Nephron progenitor cell (in vitro differentiated cells): ENCODE measurements around the gene GLRX2.

Experiments
- DNase-seq: peaks from one replicate; pipeline ENCODE4 v3.0.0; 2021
- H3K27ac Mint-ChIP-seq: 2 replicates; pipeline ENCODE4 v1.8.0; 2021; ENCODE audit warnings: mild to moderate bottlenecking, moderate library complexity, mixed read lengths
- H3K27me3 Mint-ChIP-seq: 2 replicates; pipeline ENCODE4 v1.8.0; 2021; ENCODE audit warnings: mild to moderate bottlenecking, low read depth, mixed read lengths; ENCODE audit not compliant: poor library complexity
- H3K36me3 Mint-ChIP-seq: 2 replicates; pipeline ENCODE4 v1.8.0; 2021; ENCODE audit warnings: low read depth, mixed read lengths
- H3K4me1 Mint-ChIP-seq: 2 replicates; pipeline ENCODE4 v1.8.0; 2021; ENCODE audit warnings: mixed read lengths
- H3K4me3 Mint-ChIP-seq: 2 replicates; pipeline ENCODE4 v1.8.0; 2021; ENCODE audit warnings: mild to moderate bottlenecking, moderate library complexity, mixed read lengths
- H3K9me3 Mint-ChIP-seq: 2 replicates; pipeline ENCODE4 v1.8.0; 2021; ENCODE audit warnings: mild to moderate bottlenecking, moderate library complexity, mixed read lengths
- CTCF ChIP-seq: fragments of 200-600 bp; sonication (generic); IDR thresholded peaks from 2 replicates; pipeline ENCODE4 v1.5.0; 2021; ENCODE audit warnings: antibody characterized with exemption

The GLRX2 gene

GRCh38 chr1:193141804-193142203 lies 36.6 kb upstream of the GLRX2 start:
- H3K27ac Mint-ChIP-seq: peak overlapping the region; percentile 40
- no peaks in the 10 kb centered on the region for H3K27me3 Mint-ChIP-seq
- H3K4me1 Mint-ChIP-seq: no peaks in the 10 kb centered on the region
- no peak for DNase-seq
- no peak overlapping the region for H3K4me3 Mint-ChIP-seq
- H3K9me3 Mint-ChIP-seq: no peaks in the 10 kb centered on the region
- peaks cover 64% of the 10 kb centered on the region for H3K36me3 Mint-ChIP-seq
- no peak for TF ChIP-seq CTCF

- H3K36me3 Mint-ChIP-seq: peaks cover 66% of the 10 kb centered on the region
- no peak for TF ChIP-seq CTCF
- no peaks in the 10 kb centered on the region for H3K4me1 Mint-ChIP-seq
- no peak overlapping the region for H3K4me3 Mint-ChIP-seq
- no peak for DNase-seq
- H3K27ac Mint-ChIP-seq: no peak overlapping the region
- no peaks in the 10 kb centered on the region for H3K27me3 Mint-ChIP-seq
- H3K9me3 Mint-ChIP-seq: no peaks in the 10 kb centered on the region
Observed at GRCh38 chr1:193140254-193140653, 35.0 kb upstream of the GLRX2 start.

- no peaks in the 10 kb centered on the region for H3K9me3 Mint-ChIP-seq
- peaks cover 7% of the 10 kb centered on the region for H3K4me1 Mint-ChIP-seq
- H3K27ac Mint-ChIP-seq: peak overlapping the region; percentile 3
- no peak overlapping the region for H3K4me3 Mint-ChIP-seq
- no peaks in the 10 kb centered on the region for H3K27me3 Mint-ChIP-seq
- peaks cover 79% of the 10 kb centered on the region for H3K36me3 Mint-ChIP-seq
- no peak for DNase-seq
- TF ChIP-seq CTCF: no peak
Observed at GRCh38 chr1:193131266-193131860, 26.1 kb upstream of the GLRX2 start.

GRCh38 chr1:193125369-193125768 lies 20.2 kb upstream of the GLRX2 start:
- Mint-ChIP-seq H3K9me3 (no peaks in the 10 kb centered on the region), H3K4me3 (peak overlapping the region; percentile 96), H3K27me3 (peaks cover 6% of the 10 kb centered on the region), H3K36me3 (peaks cover 46% of the 10 kb centered on the region), H3K4me1 (peaks cover 30% of the 10 kb centered on the region), H3K27ac (no peak overlapping the region)
- DNase-seq: no peak
- no peak for TF ChIP-seq CTCF

GRCh38 chr1:193123751-193124150 lies 18.5 kb upstream of the GLRX2 start:
- Mint-ChIP-seq H3K36me3 (peaks cover 40% of the 10 kb centered on the region), H3K4me3 (peak overlapping the region; percentile 96), H3K27ac (no peak overlapping the region), H3K4me1 (peaks cover 28% of the 10 kb centered on the region), H3K9me3 (no peaks in the 10 kb centered on the region), H3K27me3 (peaks cover 6% of the 10 kb centered on the region)
- no peak for DNase-seq
- TF ChIP-seq CTCF: no peak
